Esophagus squamous epithelium (tissue), 4 donors: ENCODE data around the gene HPSE2.

Experiments used
- CTCF ChIP-seq, 6 experiments: fragments of 450-650 bp in 4 of 6; fragments of 200-600 bp in 2 of 6; sonication (generic) in 2 of 6; IDR thresholded peaks; one replicate each; pipeline ENCODE4 v1.5.1; 2016 to 2019; ENCODE audit warnings: antibody characterized with exemption in 6 of 6, mild to moderate bottlenecking in 4 of 6, moderate library complexity in 4 of 6
- POLR2A ChIP-seq, 4 donors: fragments of 450-650 bp; IDR thresholded peaks; one replicate each; pipeline ENCODE4 v1.6.1; 2017; ENCODE audit warnings: antibody characterized with exemption in 4 of 4, mild to moderate bottlenecking in 4 of 4, moderate library complexity in 3 of 4

DNA sequence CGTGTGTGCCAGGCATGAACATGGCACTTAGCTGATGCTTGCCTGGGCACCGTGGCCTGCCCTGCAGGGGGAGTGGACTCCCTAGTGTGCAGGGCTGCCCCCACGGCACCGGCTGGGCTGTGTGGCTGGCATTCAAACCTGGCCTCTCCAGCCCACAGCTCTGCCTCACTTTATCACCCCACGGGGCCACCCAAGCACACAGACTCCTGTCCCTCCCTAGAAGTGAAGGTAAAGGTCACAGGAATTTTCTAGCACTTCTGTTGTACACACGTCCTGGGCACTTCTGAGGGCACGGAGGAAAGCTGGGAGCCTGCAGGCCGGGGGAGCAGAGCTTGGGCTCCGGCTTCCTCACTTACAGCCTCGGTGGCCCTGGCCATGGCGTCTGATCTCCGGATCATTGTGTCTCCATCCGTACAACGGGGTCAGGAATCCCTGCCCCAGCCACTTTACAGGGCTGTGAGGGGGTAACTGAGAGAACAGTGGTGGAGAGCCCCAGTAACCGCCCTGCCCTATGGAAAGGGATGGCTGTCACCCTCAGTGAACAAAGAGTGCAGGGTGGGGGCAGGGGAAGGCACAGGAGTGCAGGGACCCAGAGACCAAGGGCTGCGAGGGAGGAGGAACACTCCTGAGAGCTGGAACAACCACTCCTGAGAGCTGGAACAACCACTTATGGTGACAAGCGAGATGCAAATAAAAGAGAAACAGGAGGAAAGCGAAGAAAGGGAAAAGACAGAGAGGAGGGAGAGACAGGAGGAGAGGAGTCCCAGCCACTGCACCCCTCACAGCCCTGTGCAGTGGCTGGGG is 816.8 kb downstream of the HPSE2 start:
- TF ChIP-seq CTCF (IDR thresholded peaks at IDR 0.05), result no peak
- TF ChIP-seq POLR2A (IDR thresholded peaks at IDR 0.05), result no peak
